Astrocyte of the spinal cord (primary cell): Measurements from ENCODE around the gene CD300A.
A peak's percentile ranks its signal among the peaks of the same experiment; 100 is the strongest.

Source experiments
- DNase-seq: peaks from one replicate; pipeline ENCODE4 v3.0.0; 2011; ENCODE audit warnings: low read depth, low spot score
- H3K4me3 ChIP-seq: 2 replicates; pipeline ENCODE4 v1.5.1; 2011; ENCODE audit warnings: low read depth, mild to moderate bottlenecking, low read length, moderate library complexity
- CTCF ChIP-seq: IDR thresholded peaks from 2 replicates; pipeline ENCODE4 v1.5.1; 2012; ENCODE audit warnings: low read depth, mild to moderate bottlenecking, low read length, inconsistent platforms
- in situ Hi-C: cut with HindIII; loops from 2 replicates; pipeline ENCODE4 v1.10.0; 2017; ENCODE audit warnings: low sequenced_read_pairs

The CD300A gene

DNA sequence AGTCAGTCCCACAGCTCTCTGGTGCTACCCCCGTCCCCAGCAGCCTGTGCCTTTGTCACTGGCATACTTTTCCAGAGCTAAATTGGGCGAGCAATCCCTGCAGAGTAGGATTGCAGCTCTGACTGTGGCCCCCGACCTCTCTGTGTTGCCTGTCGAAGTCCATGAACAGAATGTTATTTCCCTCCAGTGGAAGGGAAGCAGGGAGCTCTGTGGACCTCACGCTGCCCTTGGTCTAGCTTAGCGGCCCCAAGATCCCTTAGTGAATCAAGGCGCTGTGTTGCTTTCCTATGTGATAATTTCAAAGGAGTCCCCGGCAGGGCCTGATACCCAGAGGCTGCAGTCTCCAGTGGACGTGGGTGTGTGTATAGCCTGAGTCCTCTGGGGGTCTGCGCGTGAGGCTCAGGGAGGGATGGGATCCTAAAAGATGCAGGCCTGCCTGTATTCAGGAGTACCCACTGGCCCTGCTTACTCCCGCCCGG lies 15.5 kb upstream of the CD300A start:
- TF ChIP-seq CTCF, result no peak
- in situ Hi-C loops, result no loop called here
- H3K4me3 ChIP-seq, result no peak overlapping the region
- DNase-seq, result no peak

DNA sequence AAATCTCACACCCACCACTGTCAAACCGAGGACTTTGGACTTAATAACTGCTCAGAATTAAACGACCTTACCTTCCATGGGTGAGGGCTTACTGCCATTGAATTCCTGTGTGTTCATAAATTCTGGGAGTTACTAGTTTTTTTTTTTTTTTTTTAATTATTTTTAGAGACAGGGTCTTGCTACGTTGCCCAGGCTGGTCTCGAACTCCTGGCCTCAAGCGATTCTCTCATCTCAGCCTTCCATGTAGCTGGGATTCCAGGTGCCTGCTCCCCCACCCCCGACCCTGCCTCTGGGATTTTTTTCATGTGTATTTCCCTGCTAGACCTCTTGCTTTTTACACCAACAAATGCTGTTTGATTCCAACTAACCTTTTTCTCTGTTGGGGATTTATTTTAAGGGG lies 14.9 kb upstream of the CD300A start:
- no peak overlapping the region for H3K4me3 ChIP-seq
- TF ChIP-seq CTCF, result no peak
- no peak for DNase-seq
- in situ Hi-C loops, result no loop called here

DNA sequence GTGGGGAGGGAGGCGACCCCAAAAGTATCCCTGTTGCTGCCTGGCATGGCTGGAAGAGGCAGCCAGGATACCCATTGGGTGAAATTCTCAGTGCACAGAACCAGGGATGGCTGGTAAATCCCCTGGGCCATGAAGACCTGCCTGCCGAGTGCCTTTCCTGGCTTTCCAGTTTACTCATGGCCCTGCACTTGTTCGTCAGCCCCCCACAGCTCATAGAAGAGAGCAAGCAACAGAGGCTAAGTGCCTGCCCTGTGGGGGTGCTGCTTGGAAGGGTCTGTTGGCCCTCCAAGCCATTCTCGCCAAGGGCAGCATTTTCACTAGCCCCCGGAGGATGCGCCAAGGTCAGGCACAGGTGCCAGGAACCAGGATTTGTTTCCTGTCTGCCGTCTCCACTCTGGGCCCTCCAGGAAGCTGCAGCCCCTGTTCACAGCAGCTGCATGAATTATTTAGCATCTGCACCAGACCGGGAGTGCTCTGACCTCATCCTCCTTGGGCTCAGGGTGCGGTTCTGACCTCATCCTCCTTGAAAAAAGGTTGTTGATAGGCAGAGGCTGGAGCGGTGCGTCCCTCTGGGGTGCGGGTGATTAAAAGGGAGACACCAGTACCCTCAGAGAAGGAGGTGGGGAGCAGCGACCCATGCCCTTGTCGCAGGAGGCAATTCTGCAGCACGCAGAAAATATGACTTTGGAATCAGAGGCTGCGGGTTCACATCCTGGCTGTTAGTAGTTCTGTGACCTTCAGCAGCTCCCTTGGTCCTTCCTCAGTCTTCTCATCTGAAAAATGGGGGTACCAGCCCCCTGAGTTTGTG lies 14.2 kb upstream of the CD300A start:
- in situ Hi-C loops, result no loop called here
- no peak for DNase-seq
- H3K4me3 ChIP-seq, result no peak overlapping the region
- no peak for TF ChIP-seq CTCF

GRCh38 chr17:74452841-74453661 lies 13.4 kb upstream of the CD300A start:
- in situ Hi-C loops, result no loop called here
- DNase-seq, result no peak
- no peak overlapping the region for H3K4me3 ChIP-seq
- TF ChIP-seq CTCF, result no peak

DNA sequence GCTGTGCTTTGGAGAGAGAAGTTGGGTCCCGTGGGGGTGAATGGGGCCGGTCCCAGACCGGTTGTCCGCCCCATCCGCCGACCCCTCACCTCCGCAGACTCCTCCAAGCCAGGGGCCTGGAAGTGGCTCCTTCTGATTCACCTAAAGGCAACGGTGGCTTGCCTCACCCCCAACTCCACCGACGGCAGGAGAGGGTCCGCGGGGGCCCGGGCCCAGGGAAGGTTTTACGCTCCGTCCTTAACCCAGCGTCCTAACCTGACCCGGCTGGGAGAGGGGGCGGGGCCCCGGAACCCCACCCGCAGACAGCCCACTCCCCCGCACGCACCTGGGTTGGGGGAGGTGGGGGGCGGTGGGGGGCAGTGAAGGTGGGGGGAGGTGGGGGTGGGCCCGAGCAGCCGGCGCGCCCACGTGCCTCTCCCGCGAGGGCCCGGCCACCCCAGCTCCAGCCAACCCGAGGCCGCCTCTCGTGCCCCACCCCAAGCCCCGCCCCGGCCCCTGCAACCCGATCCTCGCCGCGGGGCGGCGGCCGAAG lies 12.7 kb upstream of the CD300A start:
- H3K4me3 ChIP-seq, result no peak overlapping the region
- in situ Hi-C loops, result no loop called here
- no peak for TF ChIP-seq CTCF
- DNase-seq, result peak; percentile 54

DNA sequence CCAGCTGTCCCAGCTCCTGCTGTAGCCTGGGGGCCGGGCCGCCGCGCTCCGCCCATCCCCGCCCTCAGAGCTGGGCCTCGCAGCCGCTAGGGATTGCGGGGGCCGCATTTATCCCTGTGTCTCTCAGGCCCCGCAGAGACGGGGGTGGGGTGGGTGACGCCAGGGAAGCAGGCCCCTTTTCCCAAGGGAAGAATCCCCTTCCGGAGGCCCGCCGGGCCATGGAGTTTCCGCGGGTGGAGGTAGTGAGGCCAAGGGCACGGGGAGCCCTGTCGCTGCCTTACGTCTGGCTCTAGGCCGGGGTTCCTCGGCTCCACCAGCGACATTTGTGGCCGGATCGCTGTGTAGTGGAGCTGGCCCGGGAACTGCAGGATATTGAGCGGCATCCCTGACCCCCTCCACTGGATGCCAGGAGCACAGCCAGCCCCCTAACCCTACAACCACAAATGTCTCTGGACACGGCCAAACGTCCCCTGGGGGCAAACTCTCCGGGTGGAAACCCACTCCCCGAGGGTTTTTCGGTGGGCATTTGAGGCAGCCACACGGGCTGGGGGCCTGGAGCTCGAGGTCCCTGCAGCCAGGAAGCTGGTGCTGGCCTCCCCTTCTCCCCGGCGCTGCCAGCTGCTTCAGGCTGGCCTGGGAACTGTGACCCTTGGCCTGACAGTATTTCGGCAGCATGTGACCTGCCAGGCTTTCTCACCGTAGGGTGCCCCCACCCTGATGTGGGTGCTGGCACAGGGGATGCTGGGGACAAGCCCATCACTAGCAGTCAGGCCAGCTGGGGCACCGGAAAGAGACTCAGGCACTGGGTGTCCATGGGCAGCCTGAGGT lies 12.0 kb upstream of the CD300A start:
- no peak for DNase-seq
- in situ Hi-C loops, result no loop called here
- peak overlapping the region; percentile 22 for H3K4me3 ChIP-seq
- TF ChIP-seq CTCF, result no peak
